Measurements from ENCODE around the gene RPS16. TPM values are rescaled to one million over a fixed set of nuclear protein-coding genes. Genes with fewer than 3 reads are reported as not detected.
A peak's percentile ranks its signal among the peaks of the same experiment; 100 is the strongest.

Gene RPS16
- total and polyA plus RNA-seq, 2 of the 13 experiments (the other 11 are each of a cell fraction or from before 2014, with no cell fraction given): 488 to 2,583 TPM

- TF ChIP-seq SKIL (CRISPR knock-in tag; IDR thresholded peaks at IDR 0.05; ENCODE audit: borderline replicate concordance) (peak; percentile 16; the same call in 1 of the 2 replicates), BATF2 (CRISPR knock-in tag; IDR thresholded peaks at IDR 0.05) (no peak), ZNF784 (CRISPR knock-in tag; IDR thresholded peaks at IDR 0.05; ENCODE audit: borderline replicate concordance) (peak; percentile 44; the same call in 1 of the 2 replicates), FOXP4 (CRISPR knock-in tag; IDR thresholded peaks at IDR 0.05) (peak; percentile 54; the same call in 1 of the 2 replicates), ZNF30 (CRISPR knock-in tag; IDR thresholded peaks at IDR 0.05) (peak; percentile 77; the same call in 1 of the 2 replicates), RCOR2 (CRISPR knock-in tag; IDR thresholded peaks at IDR 0.05) (peak; percentile 54; the same call in 1 of the 2 replicates), PREB (CRISPR knock-in tag; IDR thresholded peaks at IDR 0.05) (no peak), POLR2G (IDR thresholded peaks at IDR 0.05; ENCODE audit: low read depth, low read length) (peak; percentile 88), ZNF639 (CRISPR knock-in tag; conservative IDR thresholded peaks at IDR 0.05) (peak; percentile 71; the same call in 1 of the 2 replicates), ZNF652 (CRISPR knock-in tag; IDR thresholded peaks at IDR 0.05; ENCODE audit: borderline replicate concordance, low read depth) (no peak), RXRB (CRISPR knock-in tag; IDR thresholded peaks at IDR 0.05; ENCODE audit: borderline replicate concordance) (peak; percentile 72), GABPA (IDR thresholded peaks at IDR 0.05; ENCODE audit: low read depth, low read length) (no peak), GABPA (CRISPR knock-in tag; IDR thresholded peaks at IDR 0.05; ENCODE audit: low read depth) (peak; percentile 67), ARNTL (CRISPR knock-in tag; IDR thresholded peaks at IDR 0.05) (peak; percentile 79; the same call in 1 of the 2 replicates), PHB2 (IDR thresholded peaks at IDR 0.05; ENCODE audit: partially characterized antibody) (no peak), HOXA5 (CRISPR knock-in tag; IDR thresholded peaks at IDR 0.05) (peak; percentile 65), HBP1 (CRISPR knock-in tag; IDR thresholded peaks at IDR 0.05; ENCODE audit: low read depth) (peak; percentile 39; the same call in 1 of the 2 replicates), SKI (IDR thresholded peaks at IDR 0.05; ENCODE audit: partially characterized antibody) (peak; percentile 22), ZNF501 (CRISPR knock-in tag; IDR thresholded peaks at IDR 0.05) (peak; percentile 91; the same call in 1 of the 2 replicates)
Observed at GRCh38 chr19:39480337-39481228, 44.8 kb upstream of the RPS16 start, which contains the start of gene TIMM50 (continued).

Data from HepG2 (cell line).